ENCODE data around the gene SLC9A7.
"Not testable (repeated sequence)": the region's sequence is repeated elsewhere in the genome, so short reads cannot be mapped to it uniquely, and the experiment has no call there.

SLC9A7 gene

GRCh38 chrX:46758956-46759644, at the start of gene SLC9A7:
Gene SLC9A7, minus strand, starts transcription at chrX:46759118. Its CDS starts 89 bp downstream, at chrX:46759029.
- peak; percentile 86 for DNase-seq (ENCODE audit: low spot score)

DNA sequence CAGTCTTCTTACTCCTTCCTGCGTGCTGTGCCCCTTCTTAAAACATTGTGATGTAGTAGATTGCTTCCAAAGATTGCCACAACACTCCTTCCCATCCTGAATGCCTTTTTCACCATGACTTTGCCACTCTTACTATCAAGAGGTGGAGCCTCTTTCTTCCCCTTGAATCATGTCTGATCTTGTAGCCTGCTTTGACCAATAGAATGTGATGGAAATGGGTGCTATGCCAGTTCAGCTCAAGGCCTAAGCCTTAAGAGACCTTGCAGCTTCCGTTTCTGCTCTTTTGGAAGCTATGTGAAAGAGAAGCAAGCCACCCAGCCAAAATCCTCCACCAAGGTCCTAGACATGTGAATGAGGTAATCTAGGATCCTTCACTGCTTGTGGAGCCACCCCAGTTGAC, 46.4 kb upstream of the SLC9A7 start:
- no peak for DNase-seq (ENCODE audit: low spot score)

- no peak for DNase-seq (ENCODE audit: low spot score)
These were observed 44.2 kb upstream of the SLC9A7 start for GRCh38 chrX:46803140-46803539.

- peak; percentile 67 for DNase-seq (ENCODE audit: low spot score)
These were observed 37.8 kb upstream of the SLC9A7 start for GRCh38 chrX:46796574-46797191.

GRCh38 chrX:46793386-46794143, 34.6 kb upstream of the SLC9A7 start:
- no peak for DNase-seq (ENCODE audit: low spot score)

DNA sequence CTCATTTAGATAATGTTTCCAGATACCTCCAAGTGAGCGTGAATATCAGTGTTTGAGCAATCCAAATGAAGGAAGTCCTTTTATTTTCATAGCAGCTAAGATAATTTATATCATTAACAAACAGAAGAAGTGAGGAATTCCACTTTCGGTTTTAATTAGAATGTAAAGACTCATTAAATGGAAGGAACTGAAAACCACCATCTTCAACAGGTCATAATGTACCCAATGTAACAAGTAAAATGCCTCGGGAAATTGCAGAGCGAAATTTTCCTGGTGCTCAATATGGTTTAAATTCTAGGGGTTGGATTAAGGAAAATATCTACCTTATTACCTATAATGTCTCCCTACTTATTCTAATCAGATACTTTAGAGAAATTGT, 33.9 kb upstream of the SLC9A7 start:
- no peak for DNase-seq (ENCODE audit: low spot score)

DNA sequence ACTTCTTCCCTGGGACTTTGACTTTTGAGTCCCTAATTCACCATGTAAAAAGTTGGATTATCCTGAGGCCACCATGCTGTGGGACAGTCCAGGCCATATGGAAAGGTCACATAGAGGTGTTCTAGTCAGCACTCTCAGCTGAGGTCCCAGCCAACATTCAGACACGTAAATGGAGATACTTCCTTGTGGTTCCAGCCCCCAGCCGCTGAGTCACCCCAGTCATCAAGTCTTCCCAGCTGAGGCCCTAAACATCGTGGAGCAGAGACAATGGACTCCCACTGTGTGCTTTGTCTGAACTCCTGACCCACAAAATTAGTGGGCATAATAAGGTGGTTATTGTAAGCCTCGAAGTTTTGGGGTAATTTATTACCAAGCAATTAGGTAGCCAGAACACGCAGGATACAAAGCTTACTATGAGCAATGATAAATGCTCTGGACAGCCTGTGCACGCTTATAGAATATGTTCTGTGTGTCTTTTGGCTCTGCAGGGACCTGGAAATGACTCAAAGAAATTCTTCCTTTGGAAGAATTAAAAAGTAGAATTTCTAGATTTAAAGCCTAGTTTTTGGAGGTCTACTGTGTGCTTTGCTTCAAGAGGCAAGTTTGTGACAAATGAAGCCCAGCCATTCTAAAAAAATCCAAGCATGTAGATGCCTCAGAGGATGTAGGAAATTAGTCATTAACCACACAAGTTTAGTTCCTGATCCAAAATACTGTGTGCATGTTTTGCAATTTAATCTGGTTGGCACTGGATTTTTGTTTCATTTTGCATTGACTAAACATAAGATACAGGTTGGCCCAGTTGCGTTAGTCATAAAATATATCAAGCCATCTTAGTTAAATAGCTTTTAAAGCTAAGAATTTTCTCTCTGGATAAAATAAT, 33.2 kb upstream of the SLC9A7 start:
- no peak for DNase-seq (ENCODE audit: low spot score)

DNA sequence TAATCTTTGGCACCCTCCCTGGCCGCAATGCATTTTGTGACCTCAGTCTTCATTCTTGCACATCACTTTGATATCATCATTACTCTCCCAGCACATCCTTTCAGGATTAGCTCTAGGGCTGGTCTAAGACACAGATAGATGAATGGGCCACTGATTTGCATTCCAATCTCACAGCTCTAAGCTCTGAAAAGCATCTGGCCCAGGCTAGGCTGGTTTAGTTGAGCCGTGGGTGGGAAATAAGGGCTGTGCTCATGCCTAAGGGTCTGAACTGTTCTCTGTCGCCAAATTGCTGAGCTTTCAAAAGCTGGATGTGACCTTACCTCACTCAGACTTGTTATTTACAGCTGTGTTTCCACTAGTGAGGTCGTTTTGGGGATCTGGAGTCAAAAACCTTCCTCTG, 30.0 kb upstream of the SLC9A7 start:
- DNase-seq (ENCODE audit: low spot score) = peak; percentile 47

DNA sequence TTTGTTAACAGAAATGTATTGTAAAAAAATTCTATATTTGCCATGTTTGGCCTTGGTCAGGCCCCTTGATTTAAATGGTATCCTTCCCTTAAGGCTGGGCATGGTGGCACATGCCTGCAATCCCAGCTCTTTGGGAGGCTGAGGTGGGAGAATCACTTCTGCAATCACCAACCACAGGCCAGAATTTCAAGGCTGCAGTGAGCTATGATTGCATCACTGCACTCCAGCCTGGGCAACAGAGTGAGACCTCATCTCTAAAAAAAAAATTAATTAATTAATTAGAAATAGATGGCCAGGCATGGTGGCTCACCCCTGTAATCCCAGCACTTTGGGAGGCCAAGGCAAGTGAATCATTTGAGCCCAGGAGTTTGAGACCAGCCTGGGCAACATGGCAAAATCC, 25.5 kb upstream of the SLC9A7 start:
- not testable (repeated sequence) for DNase-seq (ENCODE audit: low spot score)

DNA sequence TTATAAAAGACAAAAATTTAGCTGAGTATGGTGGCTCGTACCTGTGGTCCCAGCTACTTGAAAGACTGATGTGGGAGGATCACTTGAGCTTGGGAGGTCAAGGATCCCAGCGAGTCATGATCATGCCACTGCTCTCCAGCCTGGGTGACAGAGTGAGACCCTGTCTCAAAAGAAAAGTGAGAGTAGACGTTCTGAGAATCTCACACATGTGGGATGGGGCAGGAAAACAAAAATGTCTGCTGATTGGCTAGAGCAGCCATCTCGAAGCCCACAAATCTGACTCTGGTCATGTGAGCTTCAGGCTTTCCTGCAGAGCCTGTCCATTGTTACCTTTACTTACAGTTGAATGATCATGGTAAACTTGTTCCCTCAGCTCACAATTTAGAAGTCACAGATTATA, 23.1 kb upstream of the SLC9A7 start:
- DNase-seq (ENCODE audit: low spot score) = no peak

GRCh38 chrX:46777971-46778810, 19.3 kb upstream of the SLC9A7 start:
- DNase-seq (ENCODE audit: low spot score) = no peak

- no peak for DNase-seq (ENCODE audit: low spot score)
These were observed 11.9 kb upstream of the SLC9A7 start for GRCh38 chrX:46770817-46771163.

DNA sequence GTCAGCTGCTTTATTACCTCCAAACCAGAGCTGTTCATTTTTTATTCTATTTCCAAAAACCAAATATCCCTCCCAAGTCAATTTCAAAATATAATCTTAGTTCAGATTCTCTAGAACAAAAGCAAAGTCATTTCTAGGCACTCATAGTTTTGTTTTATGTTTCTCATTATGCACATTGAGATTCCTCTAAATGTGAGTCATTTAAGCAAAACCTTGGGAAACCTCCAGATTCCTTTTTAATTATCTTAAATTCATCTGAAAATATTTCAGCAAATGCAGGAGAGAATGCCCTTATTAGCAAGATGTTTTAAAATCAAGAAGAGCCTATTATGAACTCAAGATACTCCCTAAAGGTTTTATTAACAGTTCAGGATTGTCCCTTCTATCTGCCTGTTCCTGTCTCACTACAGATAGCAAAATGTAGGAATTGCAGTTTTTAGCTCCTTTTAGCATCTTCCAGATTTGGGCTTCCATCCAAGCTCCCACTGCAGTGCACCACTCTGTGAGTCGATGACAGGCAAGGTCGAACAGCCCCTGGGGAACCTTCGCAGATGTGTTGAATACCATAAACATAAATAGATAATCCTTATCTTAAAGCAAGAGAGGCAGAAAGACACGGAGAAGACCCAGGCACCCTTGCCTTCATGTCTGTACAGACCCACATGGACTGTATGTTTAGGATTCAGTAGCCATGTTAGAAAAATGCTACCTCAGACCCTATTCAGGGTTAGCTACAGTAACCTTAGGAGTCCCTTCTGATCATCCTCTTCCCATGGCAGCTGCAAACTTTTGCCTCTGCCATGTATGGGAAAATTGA, 11.3 kb upstream of the SLC9A7 start:
- no peak for DNase-seq (ENCODE audit: low spot score)

DNA sequence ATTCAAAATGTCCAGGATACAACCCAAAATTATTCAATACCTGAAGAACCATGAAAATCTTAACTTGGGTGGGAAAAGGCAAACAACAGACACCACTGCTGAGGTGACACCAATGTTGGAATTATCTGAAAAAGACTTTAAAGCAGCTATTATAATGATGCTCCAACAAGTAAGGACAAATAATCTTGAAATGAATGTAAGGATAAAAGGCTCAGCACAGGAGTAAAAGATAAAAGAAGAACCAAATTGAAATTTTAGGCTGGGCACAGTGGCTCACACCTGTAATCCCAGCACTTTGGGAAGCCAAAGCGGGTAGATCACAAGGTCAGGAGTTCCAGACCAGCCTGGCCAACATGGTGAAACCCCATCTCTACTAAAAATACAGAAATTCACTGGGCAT, 4.0 kb upstream of the SLC9A7 start:
- no peak for DNase-seq (ENCODE audit: low spot score)

GRCh38 chrX:46759645-46759974, 692 bp upstream of the SLC9A7 start:
- DNase-seq (ENCODE audit: low spot score) = no peak

- DNase-seq (ENCODE audit: low spot score) = no peak
These were observed 559 bp downstream of the SLC9A7 start for GRCh38 chrX:46758163-46758955.

- DNase-seq (ENCODE audit: low spot score) = no peak
These were observed 1.3 kb downstream of the SLC9A7 start for GRCh38 chrX:46757593-46757992.

GRCh38 chrX:46757052-46757451, 1.9 kb downstream of the SLC9A7 start:
- DNase-seq (ENCODE audit: low spot score) = no peak

GRCh38 chrX:46755671-46756070, 3.2 kb downstream of the SLC9A7 start:
- no peak for DNase-seq (ENCODE audit: low spot score)

- DNase-seq (ENCODE audit: low spot score) = no peak
These were observed 4.3 kb downstream of the SLC9A7 start for GRCh38 chrX:46754586-46755061.

Data from ecto neural progenitor cell (in vitro differentiated cells).